Activated CD8-positive, alpha-beta memory T cell treated with anti-CD3 and anti-CD28 coated beads, Interleukin-2, amount 50 U/mL, for 4 hours (primary cell): ENCODE measurements around the gene ZFP3.
A peak's percentile ranks its signal among the peaks of the same experiment; 100 is the strongest.
"Not testable (repeated sequence)": the region's sequence is repeated elsewhere in the genome, so short reads cannot be mapped to it uniquely, and the experiment has no call there.

Experiments
- DNase-seq: peaks from one replicate; pipeline ENCODE4 v3.0.0-alpha.2; 2020

Gene ZFP3

GRCh38 chr17:5078106-5079028 lies at the start of gene ZFP3:
Gene ZFP3, plus strand, starts transcription at chr17:5078467. Its CDS starts 13,038 bp downstream, at chr17:5091505.
- peak; percentile 70 for DNase-seq

GRCh38 chr17:5030168-5030567 lies 48.1 kb upstream of the ZFP3 start:
- DNase-seq, result not testable (repeated sequence)

- DNase-seq, result peak; percentile 83
Measured at GRCh38 chr17:5031365-5032082, 46.7 kb upstream of the ZFP3 start.

GRCh38 chr17:5032865-5033264 lies 45.4 kb upstream of the ZFP3 start:
- no peak for DNase-seq

- no peak for DNase-seq
Measured at GRCh38 chr17:5033352-5034015, 44.8 kb upstream of the ZFP3 start.

- DNase-seq, result no peak
Measured at GRCh38 chr17:5034063-5034462, 44.2 kb upstream of the ZFP3 start.

- DNase-seq, result no peak
Measured at GRCh38 chr17:5034651-5035050, 43.6 kb upstream of the ZFP3 start.

- DNase-seq, result no peak
Measured at GRCh38 chr17:5035315-5035714, 43.0 kb upstream of the ZFP3 start, which contains the start of gene SLC52A1. Gene SLC52A1, minus strand, starts transcription at chr17:5035426. Its CDS starts 820 bp downstream, at chr17:5034606.

- peak; percentile 40 for DNase-seq
Measured at GRCh38 chr17:5042157-5043022, 35.9 kb upstream of the ZFP3 start.

- DNase-seq, result no peak
Measured at GRCh38 chr17:5043524-5043923, 34.7 kb upstream of the ZFP3 start.

GRCh38 chr17:5044630-5045029 lies 33.6 kb upstream of the ZFP3 start:
- no peak for DNase-seq

GRCh38 chr17:5045496-5045895 lies 32.8 kb upstream of the ZFP3 start:
- DNase-seq, result no peak

GRCh38 chr17:5047446-5047845 lies 30.8 kb upstream of the ZFP3 start:
- no peak for DNase-seq

GRCh38 chr17:5049314-5049841 lies 28.9 kb upstream of the ZFP3 start:
- peak; percentile 52 for DNase-seq

- no peak for DNase-seq
Measured at GRCh38 chr17:5050278-5050677, 28.0 kb upstream of the ZFP3 start.

- DNase-seq, result no peak
Measured at GRCh38 chr17:5055543-5055942, 22.7 kb upstream of the ZFP3 start.

GRCh38 chr17:5065227-5065744 lies 13.0 kb upstream of the ZFP3 start:
- no peak for DNase-seq

- no peak for DNase-seq
Measured at GRCh38 chr17:5068236-5068635, 10.0 kb upstream of the ZFP3 start.

- no peak for DNase-seq
Measured at GRCh38 chr17:5069724-5070123, 8.5 kb upstream of the ZFP3 start.

GRCh38 chr17:5075472-5075871 lies 2.8 kb upstream of the ZFP3 start:
- DNase-seq, result not testable (repeated sequence)

GRCh38 chr17:5077275-5077674 lies 992 bp upstream of the ZFP3 start:
- DNase-seq, result not testable (repeated sequence)

- DNase-seq, result no peak
Measured at GRCh38 chr17:5077781-5078105, 524 bp upstream of the ZFP3 start.
